ENCODE results near the gene MSMB. TPM values are rescaled to one million over a fixed set of nuclear protein-coding genes. Genes with fewer than 3 reads are reported as not detected.
A peak's percentile ranks its signal among the peaks of the same experiment; 100 is the strongest.

Gene MSMB
- polyA plus RNA-seq, 1 donor (not counting 4 experiments of a cell fraction or from before 2014, with no cell fraction given) = not detected

GRCh38 chr10:46022978-46023702 lies 22.9 kb downstream of the MSMB start:
- peaks cover 36% of the 10 kb centered on the region for H3K4me1 ChIP-seq (ENCODE audit: control insufficient read depth, extremely low read depth, insufficient read depth, low read length)
- TF ChIP-seq EZH2 (IDR thresholded peaks at IDR 0.05; ENCODE audit: low read length) (no peak), CTCF (optimal IDR thresholded peaks at IDR 0.05 in 1 of 3, IDR thresholded peaks at IDR 0.05 in 1 of 3, conservative IDR thresholded peaks at IDR 0.05 in 1 of 3; ENCODE audit: extremely low read depth in 1 of 3, insufficient read depth in 2 of 3, low read length in 3 of 3) (peak in 1 of 3 experiments; percentile 21)
- dilution Hi-C loops (cut with MboI; ENCODE audit: extremely low pct_ligation_motif_present, low sequenced_read_pairs) = no loop called here

GRCh38 chr10:46020344-46020657 lies 25.8 kb downstream of the MSMB start:
- DNase-seq (ENCODE audit: low read depth, low spot score) (no peak), FAIRE-seq (no peak)
- no peaks in the 10 kb centered on the region for H3K27me3 ChIP-seq (ENCODE audit: control insufficient read depth, extremely low read depth, insufficient read depth, low read length)
- peaks cover 31% of the 10 kb centered on the region for H3K4me1 ChIP-seq (ENCODE audit: control insufficient read depth, extremely low read depth, insufficient read depth, low read length)
- peaks cover 99% of the 10 kb centered on the region for H3K79me2 ChIP-seq (ENCODE audit: control insufficient read depth, insufficient read depth, low read length)
- peaks cover 6% of the 10 kb centered on the region for H3K9me1 ChIP-seq (ENCODE audit: control insufficient read depth, extremely low read depth, insufficient read depth, low read length)
- no peak overlapping the region for H3K9ac ChIP-seq (ENCODE audit: control insufficient read depth, extremely low read depth, insufficient read depth, low read length)
- peaks cover 8% of the 10 kb centered on the region in 2 experiments for H3K36me3 ChIP-seq (ENCODE audit: control insufficient read depth in 2 of 2, extremely low read depth in 1 of 2, insufficient read depth in 2 of 2, low read length in 2 of 2)
- peak overlapping the region; percentile 51 for H3K4me2 ChIP-seq (ENCODE audit: control insufficient read depth, extremely low read depth, insufficient read depth, low read depth, low read length)
- no peaks in the 10 kb centered on the region for H3K9me3 ChIP-seq (ENCODE audit: control insufficient read depth, low read depth, low read length)
- TF ChIP-seq CTCF (optimal IDR thresholded peaks at IDR 0.05 in 1 of 3, IDR thresholded peaks at IDR 0.05 in 1 of 3, conservative IDR thresholded peaks at IDR 0.05 in 1 of 3; ENCODE audit: extremely low read depth in 1 of 3, insufficient read depth in 2 of 3, low read length in 3 of 3) (no peak), EZH2 (IDR thresholded peaks at IDR 0.05; ENCODE audit: low read length) (no peak)
- H3K4me3 ChIP-seq (ENCODE audit: control insufficient read depth in 2 of 3, extremely low read depth in 1 of 3, insufficient read depth in 2 of 3, low read depth in 1 of 3, low read length in 3 of 3) = no peak overlapping the region
- peaks cover 40% of the 10 kb centered on the region for H4K20me1 ChIP-seq (ENCODE audit: control insufficient read depth, extremely low read depth, insufficient read depth, low read length)
- dilution Hi-C loops (cut with MboI; ENCODE audit: extremely low pct_ligation_motif_present, low sequenced_read_pairs) = no loop called here
- H3K27ac ChIP-seq (ENCODE audit: control insufficient read depth, insufficient read depth, low read length) = peak overlapping the region; percentile 40
- H2AFZ ChIP-seq (ENCODE audit: control insufficient read depth, low read length) = no peak overlapping the region

More at GRCh38 chr10:46022978-46023702, 22.9 kb downstream of the MSMB start:
- H3K4me2 ChIP-seq (ENCODE audit: control insufficient read depth, extremely low read depth, insufficient read depth, low read depth, low read length) = peak overlapping the region; percentile 88
- peaks cover 100% of the 10 kb centered on the region for H3K79me2 ChIP-seq (ENCODE audit: control insufficient read depth, insufficient read depth, low read length)
- H3K9me1 ChIP-seq (ENCODE audit: control insufficient read depth, extremely low read depth, insufficient read depth, low read length) = peaks cover 8% of the 10 kb centered on the region
- no peaks in the 10 kb centered on the region for H3K9me3 ChIP-seq (ENCODE audit: control insufficient read depth, low read depth, low read length)
- peaks cover 48% of the 10 kb centered on the region for H4K20me1 ChIP-seq (ENCODE audit: control insufficient read depth, extremely low read depth, insufficient read depth, low read length)
- peak overlapping the region; percentile 60 to 72 (median 70) for H3K4me3 ChIP-seq (ENCODE audit: control insufficient read depth in 2 of 3, extremely low read depth in 1 of 3, insufficient read depth in 2 of 3, low read depth in 1 of 3, low read length in 3 of 3)
- peak overlapping the region; percentile 66 for H2AFZ ChIP-seq (ENCODE audit: control insufficient read depth, low read length)
- no peak for FAIRE-seq
- no peaks in the 10 kb centered on the region for H3K36me3 ChIP-seq (ENCODE audit: control insufficient read depth in 2 of 2, extremely low read depth in 1 of 2, insufficient read depth in 2 of 2, low read length in 2 of 2)
- H3K27ac ChIP-seq (ENCODE audit: control insufficient read depth, insufficient read depth, low read length) = peak overlapping the region; percentile 84
- H3K27me3 ChIP-seq (ENCODE audit: control insufficient read depth, extremely low read depth, insufficient read depth, low read length) = no peaks in the 10 kb centered on the region
- no peak for DNase-seq (ENCODE audit: low read depth, low spot score)
- H3K9ac ChIP-seq (ENCODE audit: control insufficient read depth, extremely low read depth, insufficient read depth, low read length) = peak overlapping the region; percentile 81
